BE2C (cell line): ENCODE results near the gene LRFN4.

Experiments
- DNase-seq: peaks from one replicate; pipeline ENCODE4 v3.0.0-alpha.2; 2020
- H3K27me3 ChIP-seq: fragments of 250-450 bp; sonication (Bioruptor Pico); 2 replicates; pipeline ENCODE4 v1.5.1; 2020; ENCODE audit warnings: mild to moderate bottlenecking
- H3K36me3 ChIP-seq: fragments of 250-450 bp; sonication (Bioruptor Pico); 2 replicates; pipeline ENCODE4 v1.5.1; 2020; ENCODE audit warnings: mild to moderate bottlenecking
- H3K4me1 ChIP-seq: fragments of 250-450 bp; sonication (Bioruptor Pico); 2 replicates; pipeline ENCODE4 v1.5.1; 2020
- H3K4me3 ChIP-seq: 2 replicates; pipeline ENCODE4 v1.5.1; 2011; ENCODE audit warnings: low read depth, low read length
- H3K9me3 ChIP-seq: fragments of 250-450 bp; sonication (Bioruptor Pico); 2 replicates; pipeline ENCODE4 v1.5.1; 2020
- TF ChIP-seq, protein P1 (sequence below): IDR thresholded peaks from 2 replicates; pipeline ENCODE4 v1.5.1; 2012; ENCODE audit warnings: mild to moderate bottlenecking, low read depth, low read length

The LRFN4 gene

DNA sequence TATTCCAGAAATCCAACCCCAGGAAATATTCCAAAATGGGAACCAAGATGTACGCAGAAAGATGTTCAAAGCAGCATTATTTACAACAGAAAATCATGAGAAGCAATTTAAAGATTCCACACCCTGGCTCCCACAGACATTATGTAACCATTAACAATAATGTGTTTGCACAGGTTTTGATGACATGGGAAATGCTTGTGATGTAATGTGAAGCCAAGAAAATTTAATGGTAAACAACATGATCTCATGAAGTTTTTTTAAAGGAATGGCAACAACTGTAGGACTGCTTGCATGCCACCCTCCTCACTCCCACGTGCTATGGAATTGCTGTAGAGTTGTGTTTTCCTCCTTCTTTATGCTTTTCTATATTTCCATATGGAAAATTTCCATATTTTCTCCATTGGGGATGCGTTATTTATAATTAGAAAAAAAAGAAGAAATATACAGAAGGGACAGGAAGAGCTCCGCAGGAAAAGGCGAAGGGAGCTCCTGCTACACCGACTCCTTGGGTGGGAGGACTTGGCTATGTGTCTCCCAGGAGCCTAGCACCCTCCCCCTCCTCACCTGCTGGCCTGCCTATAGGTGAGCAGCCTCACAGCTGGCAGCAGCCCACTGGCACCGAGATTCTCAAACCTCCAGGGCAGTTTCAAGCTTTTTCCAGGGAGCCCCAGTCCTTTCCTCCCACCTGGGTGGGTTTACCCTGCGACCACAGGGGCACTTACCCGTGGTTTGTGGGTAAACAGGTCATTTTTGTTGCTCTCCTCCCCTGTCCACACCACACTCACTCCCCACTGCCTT, 20.9 kb downstream of the LRFN4 start:
- TF ChIP-seq, protein P1, sequence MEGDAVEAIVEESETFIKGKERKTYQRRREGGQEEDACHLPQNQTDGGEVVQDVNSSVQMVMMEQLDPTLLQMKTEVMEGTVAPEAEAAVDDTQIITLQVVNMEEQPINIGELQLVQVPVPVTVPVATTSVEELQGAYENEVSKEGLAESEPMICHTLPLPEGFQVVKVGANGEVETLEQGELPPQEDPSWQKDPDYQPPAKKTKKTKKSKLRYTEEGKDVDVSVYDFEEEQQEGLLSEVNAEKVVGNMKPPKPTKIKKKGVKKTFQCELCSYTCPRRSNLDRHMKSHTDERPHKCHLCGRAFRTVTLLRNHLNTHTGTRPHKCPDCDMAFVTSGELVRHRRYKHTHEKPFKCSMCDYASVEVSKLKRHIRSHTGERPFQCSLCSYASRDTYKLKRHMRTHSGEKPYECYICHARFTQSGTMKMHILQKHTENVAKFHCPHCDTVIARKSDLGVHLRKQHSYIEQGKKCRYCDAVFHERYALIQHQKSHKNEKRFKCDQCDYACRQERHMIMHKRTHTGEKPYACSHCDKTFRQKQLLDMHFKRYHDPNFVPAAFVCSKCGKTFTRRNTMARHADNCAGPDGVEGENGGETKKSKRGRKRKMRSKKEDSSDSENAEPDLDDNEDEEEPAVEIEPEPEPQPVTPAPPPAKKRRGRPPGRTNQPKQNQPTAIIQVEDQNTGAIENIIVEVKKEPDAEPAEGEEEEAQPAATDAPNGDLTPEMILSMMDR: no peak
- H3K9me3 ChIP-seq: no peaks in the 10 kb centered on the region

DNA sequence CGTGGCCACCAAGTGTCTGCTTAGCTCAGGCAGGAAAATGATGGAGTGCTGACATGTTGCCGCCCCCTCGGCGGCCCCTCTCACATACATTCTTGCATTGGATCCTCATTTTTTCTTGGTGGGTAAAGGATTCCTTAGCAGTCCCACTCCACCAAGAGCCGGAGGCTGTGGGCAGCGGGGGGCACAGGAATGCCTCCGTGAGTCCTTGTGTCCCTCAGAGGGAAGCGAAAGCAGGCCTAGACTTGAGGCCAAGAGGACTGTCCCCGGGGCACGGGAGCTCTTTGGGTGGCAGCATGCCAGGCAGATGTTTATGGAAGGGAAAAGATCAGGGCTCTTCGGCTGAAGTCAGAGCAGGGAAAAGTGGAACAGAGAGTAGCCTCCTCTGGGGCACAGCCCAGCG, 21.6 kb downstream of the LRFN4 start:
- TF ChIP-seq, protein P1: no peak

More for the DNA sequence above, 20.9 kb downstream of the LRFN4 start:
- Histone ChIP-seq H3K36me3 (no peaks in the 10 kb centered on the region), H3K27me3 (no peaks in the 10 kb centered on the region), H3K4me3 (no peak overlapping the region), H3K4me1 (peaks cover 18% of the 10 kb centered on the region)
- DNase-seq: no peak

DNA sequence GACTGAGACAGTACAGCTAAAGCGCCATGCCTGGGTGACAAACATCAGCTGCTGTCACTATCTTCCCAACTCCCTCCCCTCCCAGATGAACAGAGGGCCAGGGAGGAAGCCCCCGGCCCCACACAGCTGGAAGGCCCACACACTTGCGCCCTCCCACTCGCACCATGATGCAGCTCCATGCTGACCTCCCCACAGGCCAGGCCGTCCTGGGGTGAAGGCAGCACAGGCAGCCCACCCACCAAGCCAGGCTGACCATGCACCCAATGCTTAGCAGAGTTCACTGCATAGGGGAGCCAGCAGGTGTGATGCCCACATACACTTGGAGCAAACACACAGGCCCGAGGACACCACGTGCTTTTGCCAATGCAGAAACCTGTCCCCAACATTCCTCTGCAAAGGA, 22.1 kb downstream of the LRFN4 start:
- TF ChIP-seq, protein P1: no peak

More for the DNA sequence above, 21.6 kb downstream of the LRFN4 start:
- no peak for DNase-seq
- Histone ChIP-seq H3K36me3 (no peaks in the 10 kb centered on the region), H3K27me3 (no peaks in the 10 kb centered on the region), H3K9me3 (no peaks in the 10 kb centered on the region), H3K4me3 (no peak overlapping the region), H3K4me1 (peaks cover 24% of the 10 kb centered on the region)

DNA sequence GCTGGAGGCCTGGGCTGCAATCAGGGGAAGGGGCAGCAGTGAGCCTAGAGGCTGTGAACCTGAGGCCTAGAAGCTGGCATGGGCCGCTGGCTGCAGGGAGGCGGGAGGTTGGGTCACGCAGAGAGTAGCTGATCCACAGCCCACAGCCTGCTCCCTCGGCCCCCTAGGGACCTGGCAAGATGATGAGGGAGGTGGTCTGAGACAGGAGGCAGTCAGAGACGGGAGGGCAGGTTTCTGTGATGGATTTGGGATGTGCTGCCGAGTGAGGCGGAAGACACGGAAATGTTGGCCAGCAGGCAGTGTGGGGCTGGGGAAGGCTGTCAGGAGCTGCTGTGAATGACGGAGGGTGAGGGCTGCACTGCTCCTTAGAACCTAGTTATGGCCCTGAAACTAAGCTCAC, 22.7 kb downstream of the LRFN4 start:
- Histone ChIP-seq H3K36me3 (no peaks in the 10 kb centered on the region), H3K9me3 (no peaks in the 10 kb centered on the region), H3K27me3 (no peaks in the 10 kb centered on the region), H3K4me3 (no peak overlapping the region), H3K4me1 (peaks cover 24% of the 10 kb centered on the region)
- no peak for DNase-seq
- TF ChIP-seq, protein P1: no peak

More for the DNA sequence above, 22.1 kb downstream of the LRFN4 start:
- H3K36me3 ChIP-seq: no peaks in the 10 kb centered on the region
- H3K27me3 ChIP-seq: no peaks in the 10 kb centered on the region
- H3K4me3 ChIP-seq: no peak overlapping the region
- DNase-seq: no peak
- H3K4me1 ChIP-seq: peaks cover 24% of the 10 kb centered on the region
- no peaks in the 10 kb centered on the region for H3K9me3 ChIP-seq

DNA sequence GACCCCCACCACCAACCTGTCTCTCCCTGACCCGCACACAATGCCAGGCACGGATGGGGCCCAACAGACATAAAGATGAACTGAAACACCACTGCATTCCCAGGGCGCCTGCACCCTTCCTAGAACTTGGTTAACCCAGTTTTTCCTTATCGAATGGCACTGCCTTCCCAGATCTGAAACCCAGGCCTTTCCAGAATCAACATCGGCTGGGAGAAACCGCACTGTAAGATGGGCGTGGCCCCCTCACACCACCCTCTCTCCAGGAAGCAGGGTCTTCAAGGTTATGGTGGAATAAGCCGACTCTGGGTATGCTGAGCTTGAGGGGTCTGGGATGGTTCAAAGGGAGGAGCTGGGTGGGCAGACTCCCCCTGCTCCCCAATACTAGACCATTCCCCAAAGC, 23.1 kb downstream of the LRFN4 start:
- no peaks in the 10 kb centered on the region for H3K9me3 ChIP-seq
- H3K36me3 ChIP-seq: no peaks in the 10 kb centered on the region
- TF ChIP-seq, protein P1: no peak
- no peak for DNase-seq
- H3K27me3 ChIP-seq: no peaks in the 10 kb centered on the region
- H3K4me1 ChIP-seq: peaks cover 24% of the 10 kb centered on the region
- H3K4me3 ChIP-seq: no peak overlapping the region

DNA sequence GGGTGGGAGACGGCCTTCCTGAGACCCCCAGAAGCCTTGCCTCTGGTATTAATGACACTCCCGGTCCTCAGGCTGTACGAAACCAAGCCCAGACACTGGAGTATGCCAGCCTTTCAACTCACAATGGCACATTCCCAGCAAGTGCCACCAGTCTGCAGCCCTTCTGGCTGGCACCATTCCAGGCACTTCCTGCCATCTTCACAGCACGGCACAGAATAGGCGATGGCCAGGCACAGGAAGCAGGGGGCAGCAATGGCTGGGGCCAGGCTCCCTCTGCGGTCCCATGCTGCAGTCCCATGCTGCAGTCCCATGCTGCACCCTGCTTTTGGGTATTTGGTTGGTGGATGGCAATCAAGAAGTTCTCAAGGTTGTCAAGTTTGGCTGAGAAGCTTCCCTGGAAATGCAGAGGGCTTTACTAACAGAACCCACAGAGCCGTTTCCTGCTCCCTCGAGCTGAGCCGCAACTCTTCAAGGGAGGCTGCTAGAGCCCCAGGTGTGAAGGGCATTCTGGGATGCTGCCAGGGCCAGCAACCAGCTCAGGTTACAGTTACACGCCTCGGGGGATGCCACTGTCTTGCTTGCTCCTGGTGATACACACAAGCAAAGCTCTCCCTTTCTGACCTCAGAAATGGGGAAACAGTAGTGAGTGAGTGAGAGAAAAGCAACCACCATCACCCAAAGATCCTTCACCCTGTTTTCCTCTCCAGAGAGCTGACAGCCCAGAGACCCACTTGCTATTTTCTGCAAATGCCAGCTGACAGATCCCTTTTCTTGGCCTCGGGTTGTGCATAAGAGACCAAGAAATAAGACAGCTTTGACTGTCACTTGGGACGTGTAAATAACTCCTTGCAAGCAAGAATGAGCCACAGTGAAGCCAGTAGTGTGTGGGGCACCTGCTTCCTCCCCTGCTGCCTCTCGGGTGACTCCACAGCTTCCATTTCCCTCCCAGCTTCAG, 23.9 kb downstream of the LRFN4 start:
- H3K4me1 ChIP-seq: peaks cover 28% of the 10 kb centered on the region
- no peaks in the 10 kb centered on the region for H3K9me3 ChIP-seq
- H3K27me3 ChIP-seq: no peaks in the 10 kb centered on the region
- TF ChIP-seq, protein P1: no peak
- no peaks in the 10 kb centered on the region for H3K36me3 ChIP-seq
- no peak overlapping the region for H3K4me3 ChIP-seq
- DNase-seq: no peak
